DOHH2 (cell line): ENCODE results near the gene UNC5C.

Source experiments
- H3F3A ChIP-seq: fragments of 200-600 bp; sonication (generic), shearing (Covaris generic); 2 replicates; pipeline ENCODE4 v1.6.0; 2016; ENCODE audit warnings: antibody characterized with exemption, mild to moderate bottlenecking; ENCODE audit not compliant: control insufficient read depth, insufficient read depth
- H3K27ac ChIP-seq: fragments of 200-600 bp; sonication (generic); 2 replicates; pipeline ENCODE4 v1.5.1; 2014; ENCODE audit warnings: low read depth, mild to moderate bottlenecking, low read length, moderate library complexity
- H3K27me3 ChIP-seq: fragments of 200-600 bp; sonication (generic); 2 replicates; pipeline ENCODE4 v1.6.1; 2014; ENCODE audit warnings: mild to moderate bottlenecking, low read length, mixed read lengths; ENCODE audit not compliant: control insufficient read depth
- H3K36me3 ChIP-seq: fragments of 200-600 bp; sonication (generic); 2 replicates; pipeline ENCODE4 v1.6.1; 2014; ENCODE audit warnings: mild to moderate bottlenecking, low read length, moderate library complexity, mixed read lengths; ENCODE audit not compliant: control insufficient read depth
- H3K4me1 ChIP-seq: fragments of 200-600 bp; sonication (generic); 2 replicates; pipeline ENCODE4 v1.6.1; 2014; ENCODE audit warnings: mild to moderate bottlenecking, low read length, mixed read lengths; ENCODE audit not compliant: control insufficient read depth
- H3K4me2 ChIP-seq: fragments of 200-600 bp; sonication (generic); 2 replicates; pipeline ENCODE4 v1.6.0; 2014; ENCODE audit warnings: mild to moderate bottlenecking, low read length, moderate library complexity
- H3K4me3 ChIP-seq: fragments of 200-600 bp; sonication (generic); 2 replicates; pipeline ENCODE4 v1.5.1; 2014; ENCODE audit warnings: mild to moderate bottlenecking, low read length, mixed read lengths
- H3K79me2 ChIP-seq: fragments of 200-600 bp; sonication (generic); 2 replicates; pipeline ENCODE4 v1.6.1; 2014; ENCODE audit warnings: mild to moderate bottlenecking, low read length, mixed read lengths; ENCODE audit not compliant: control insufficient read depth
- H3K9me2 ChIP-seq: fragments of 200-600 bp; sonication (generic); replicated peaks from 2 replicates; pipeline ENCODE4 v1.6.1; 2014; ENCODE audit warnings: mild to moderate bottlenecking, low read length, mixed read lengths; ENCODE audit not compliant: control insufficient read depth
- H3K9me3 ChIP-seq: fragments of 200-600 bp; sonication (generic); 2 replicates; pipeline ENCODE4 v1.6.1; 2014; ENCODE audit warnings: antibody characterized with exemption, low read length, mixed read lengths; ENCODE audit not compliant: control insufficient read depth, insufficient read depth
- H4K20me1 ChIP-seq: fragments of 200-600 bp; sonication (generic); 2 replicates; pipeline ENCODE4 v1.6.0; 2014; ENCODE audit warnings: low read depth, mild to moderate bottlenecking, antibody characterized with exemption, low read length, moderate library complexity; ENCODE audit not compliant: control insufficient read depth, insufficient read depth
- EZH2phosphoT487 ChIP-seq: fragments of 200-600 bp; sonication (generic); IDR thresholded peaks from 2 replicates; pipeline ENCODE4 v1.6.1; 2017; ENCODE audit warnings: borderline replicate concordance, mild to moderate bottlenecking, antibody characterized with exemption, low read length, moderate library complexity, mixed read lengths
- TF ChIP-seq, protein P1 (sequence below): fragments of 200-600 bp; sonication (generic); IDR thresholded peaks from one replicate; pipeline ENCODE4 v1.5.1; 2014; ENCODE audit warnings: antibody characterized with exemption, mild to moderate bottlenecking, low read depth, low read length; ENCODE audit not compliant: poor library complexity, severe bottlenecking

The UNC5C gene

GRCh38 chr4:95432466-95432865 is 116.3 kb downstream of the UNC5C start:
- no peak overlapping the region for H3K27ac ChIP-seq
- H3K27me3 ChIP-seq, result no peaks in the 10 kb centered on the region
- no peak overlapping the region for H3K4me3 ChIP-seq
- H4K20me1 ChIP-seq, result no peaks in the 10 kb centered on the region
- no peaks in the 10 kb centered on the region for H3K79me2 ChIP-seq
- no peaks in the 10 kb centered on the region for H3K9me3 ChIP-seq
- H3K4me1 ChIP-seq, result no peaks in the 10 kb centered on the region
- no peaks in the 10 kb centered on the region for H3K36me3 ChIP-seq
- no peaks in the 10 kb centered on the region for H3K9me2 ChIP-seq
- TF ChIP-seq EZH2phosphoT487, result no peak
- TF ChIP-seq, protein P1, sequence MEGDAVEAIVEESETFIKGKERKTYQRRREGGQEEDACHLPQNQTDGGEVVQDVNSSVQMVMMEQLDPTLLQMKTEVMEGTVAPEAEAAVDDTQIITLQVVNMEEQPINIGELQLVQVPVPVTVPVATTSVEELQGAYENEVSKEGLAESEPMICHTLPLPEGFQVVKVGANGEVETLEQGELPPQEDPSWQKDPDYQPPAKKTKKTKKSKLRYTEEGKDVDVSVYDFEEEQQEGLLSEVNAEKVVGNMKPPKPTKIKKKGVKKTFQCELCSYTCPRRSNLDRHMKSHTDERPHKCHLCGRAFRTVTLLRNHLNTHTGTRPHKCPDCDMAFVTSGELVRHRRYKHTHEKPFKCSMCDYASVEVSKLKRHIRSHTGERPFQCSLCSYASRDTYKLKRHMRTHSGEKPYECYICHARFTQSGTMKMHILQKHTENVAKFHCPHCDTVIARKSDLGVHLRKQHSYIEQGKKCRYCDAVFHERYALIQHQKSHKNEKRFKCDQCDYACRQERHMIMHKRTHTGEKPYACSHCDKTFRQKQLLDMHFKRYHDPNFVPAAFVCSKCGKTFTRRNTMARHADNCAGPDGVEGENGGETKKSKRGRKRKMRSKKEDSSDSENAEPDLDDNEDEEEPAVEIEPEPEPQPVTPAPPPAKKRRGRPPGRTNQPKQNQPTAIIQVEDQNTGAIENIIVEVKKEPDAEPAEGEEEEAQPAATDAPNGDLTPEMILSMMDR, result no peak
- H3K4me2 ChIP-seq, result no peak overlapping the region
- no peaks in the 10 kb centered on the region for H3F3A ChIP-seq

GRCh38 chr4:95431678-95432077 is 117.1 kb downstream of the UNC5C start:
- Histone ChIP-seq H3F3A (no peaks in the 10 kb centered on the region), H3K9me3 (no peaks in the 10 kb centered on the region), H4K20me1 (no peaks in the 10 kb centered on the region), H3K9me2 (no peaks in the 10 kb centered on the region), H3K4me3 (no peak overlapping the region), H3K79me2 (no peaks in the 10 kb centered on the region), H3K36me3 (no peaks in the 10 kb centered on the region), H3K27ac (no peak overlapping the region), H3K4me2 (no peak overlapping the region), H3K27me3 (no peaks in the 10 kb centered on the region), H3K4me1 (no peaks in the 10 kb centered on the region)
- TF ChIP-seq, protein P1, result no peak
- no peak for TF ChIP-seq EZH2phosphoT487

- Histone ChIP-seq H3K36me3 (no peaks in the 10 kb centered on the region), H3K9me2 (no peaks in the 10 kb centered on the region), H3K27ac (no peak overlapping the region), H3K4me2 (no peak overlapping the region), H3F3A (no peaks in the 10 kb centered on the region), H3K9me3 (no peaks in the 10 kb centered on the region), H3K4me3 (no peak overlapping the region), H3K79me2 (no peaks in the 10 kb centered on the region), H3K4me1 (no peaks in the 10 kb centered on the region), H3K27me3 (no peaks in the 10 kb centered on the region), H4K20me1 (no peaks in the 10 kb centered on the region)
- no peak for TF ChIP-seq EZH2phosphoT487
- TF ChIP-seq, protein P1, result no peak
These were observed 119.4 kb downstream of the UNC5C start for GRCh38 chr4:95429416-95429815.
